NT2/D1 (cell line): ENCODE results near the gene OR9A2.

ENCODE experiments used
- DNase-seq: peaks from one replicate; pipeline ENCODE4 v3.0.0-alpha.2; 2011; ENCODE audit warnings: low read depth, low spot score
- H3K27me3 ChIP-seq: 2 replicates; pipeline ENCODE4 v1.6.0; 2011; ENCODE audit warnings: mild to moderate bottlenecking; ENCODE audit not compliant: insufficient read length, insufficient read depth
- H3K36me3 ChIP-seq: 2 replicates; pipeline ENCODE4 v1.6.1; 2011; ENCODE audit warnings: mild to moderate bottlenecking, low read length, mixed read lengths; ENCODE audit not compliant: insufficient read depth, insufficient read length
- H3K4me1 ChIP-seq: 2 replicates; pipeline ENCODE4 v1.5.1; 2011; ENCODE audit not compliant: insufficient read depth, insufficient read length
- H3K4me3 ChIP-seq: 2 replicates; pipeline ENCODE4 v1.5.1; 2011; ENCODE audit warnings: low read depth; ENCODE audit not compliant: insufficient read length
- H3K9ac ChIP-seq: 2 replicates; pipeline ENCODE4 v1.6.0; 2011; ENCODE audit warnings: low read depth; ENCODE audit not compliant: insufficient read length
- H3K9me3 ChIP-seq: 2 replicates; pipeline ENCODE4 v1.5.1; 2011; ENCODE audit warnings: mild to moderate bottlenecking, low read length; ENCODE audit not compliant: insufficient read depth
- SUZ12 ChIP-seq: IDR thresholded peaks from 2 replicates; pipeline ENCODE4 v1.6.1; 2011; ENCODE audit not compliant: insufficient read length, insufficient read depth; ENCODE audit errors: extremely low read depth
- YY1 ChIP-seq: IDR thresholded peaks from 2 replicates; pipeline ENCODE4 v1.6.1; 2011; ENCODE audit not compliant: insufficient read length, insufficient read depth
- ZNF274 ChIP-seq: IDR thresholded peaks from 2 replicates; pipeline ENCODE4 v1.6.1; 2011; ENCODE audit warnings: mild to moderate bottlenecking, low read depth, low read length

Gene OR9A2

DNA sequence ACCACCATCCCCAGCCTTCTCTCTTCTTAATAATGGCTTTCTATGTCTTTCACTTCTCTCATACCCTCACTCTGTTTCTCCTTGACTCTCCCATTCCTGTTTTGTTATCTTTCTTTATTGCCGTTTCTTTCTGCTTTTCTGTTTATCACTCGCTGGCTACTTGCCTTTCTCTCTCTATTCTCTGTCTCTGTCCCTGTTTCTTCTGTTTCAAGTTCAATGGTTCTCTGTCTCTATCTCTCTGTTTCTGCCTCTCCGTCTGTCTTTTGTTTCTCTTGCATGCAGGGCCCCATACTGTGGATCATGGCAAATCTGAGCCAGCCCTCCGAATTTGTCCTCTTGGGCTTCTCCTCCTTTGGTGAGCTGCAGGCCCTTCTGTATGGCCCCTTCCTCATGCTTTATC, 25.1 kb upstream of the OR9A2 start, which contains the start of gene OR6V1:
TSS of gene OR6V1 (plus strand) at position 301 of the 400 bp plus-strand sequence. CDS start at position 301, 0 bp downstream.
- no peaks in the 10 kb centered on the region for H3K36me3 ChIP-seq
- H3K9ac ChIP-seq: no peak within 1 kb of the TSS
- DNase-seq: no peak
- TF ChIP-seq SUZ12 (no peak), YY1 (no peak), ZNF274 (no peak)
- H3K27me3 ChIP-seq: no peaks in the 10 kb centered on the region
- no peak within 1 kb of the TSS for H3K4me3 ChIP-seq
- H3K4me1 ChIP-seq: no peaks in the 10 kb centered on the region
- H3K9me3 ChIP-seq: no peaks in the 10 kb centered on the region; the same call in 1 of the 2 replicates

DNA sequence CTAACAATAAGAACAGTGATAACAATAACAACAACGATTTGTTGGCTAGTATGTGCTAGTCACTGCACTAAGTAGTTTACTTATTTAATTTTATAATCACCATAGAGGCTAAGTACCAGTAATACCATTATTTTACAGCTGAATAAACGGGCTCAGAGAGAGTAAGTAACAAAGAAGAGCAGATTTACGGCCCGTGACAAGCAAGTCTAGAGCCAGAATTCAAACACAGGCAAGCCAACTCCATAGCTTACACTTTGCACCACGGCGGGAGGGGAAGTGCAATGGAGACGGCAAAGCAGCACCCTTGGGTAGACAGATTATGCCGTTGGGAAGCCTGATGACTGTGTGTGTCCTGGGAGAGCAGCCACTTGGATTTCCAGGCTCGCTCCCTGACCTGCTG, 24.0 kb upstream of the OR9A2 start:
- TF ChIP-seq ZNF274 (no peak), YY1 (no peak), SUZ12 (no peak)
- no peak for DNase-seq

GRCh38 chr7:143049362-143049761, 22.4 kb upstream of the OR9A2 start:
- DNase-seq: no peak
- H3K9ac ChIP-seq: no peak overlapping the region

More for the DNA sequence above, 24.0 kb upstream of the OR9A2 start:
- no peaks in the 10 kb centered on the region for H3K4me1 ChIP-seq
- no peaks in the 10 kb centered on the region for H3K36me3 ChIP-seq
- no peaks in the 10 kb centered on the region for H3K27me3 ChIP-seq
- H3K4me3 ChIP-seq: no peak overlapping the region
- no peak overlapping the region for H3K9ac ChIP-seq
- no peaks in the 10 kb centered on the region; the same call in 1 of the 2 replicates for H3K9me3 ChIP-seq

DNA sequence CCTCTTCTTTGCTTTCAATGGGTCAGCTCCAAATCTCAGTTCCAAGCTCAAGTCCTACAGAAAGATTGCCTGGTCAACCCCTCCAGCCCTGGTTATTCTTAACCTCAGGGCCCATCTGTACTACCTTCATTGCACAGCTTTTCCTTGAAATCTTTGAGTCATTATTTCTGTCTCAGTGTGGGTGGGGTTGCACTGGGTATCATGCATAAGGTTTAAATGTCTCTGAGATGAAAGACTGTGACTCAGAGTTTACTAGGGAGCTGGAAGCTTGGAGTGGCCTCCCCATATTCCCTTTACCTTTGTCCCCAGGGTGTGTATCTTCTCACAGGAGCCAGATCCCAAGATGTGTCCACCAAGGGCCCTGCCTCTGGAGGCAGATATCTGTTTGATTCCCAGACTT, 21.9 kb upstream of the OR9A2 start:
- Histone ChIP-seq H3K36me3 (no peaks in the 10 kb centered on the region), H3K9ac (no peak overlapping the region), H3K4me3 (no peak overlapping the region), H3K4me1 (no peaks in the 10 kb centered on the region), H3K27me3 (no peaks in the 10 kb centered on the region), H3K9me3 (no peaks in the 10 kb centered on the region)
- no peak for DNase-seq
- no peak for TF ChIP-seq SUZ12
- no peak for TF ChIP-seq ZNF274
- no peak for TF ChIP-seq YY1

More at GRCh38 chr7:143049362-143049761, 22.4 kb upstream of the OR9A2 start:
- TF ChIP-seq SUZ12: no peak
- TF ChIP-seq ZNF274: no peak
- TF ChIP-seq YY1: no peak
- H3K27me3 ChIP-seq: no peaks in the 10 kb centered on the region
- no peaks in the 10 kb centered on the region for H3K9me3 ChIP-seq
- H3K4me1 ChIP-seq: no peaks in the 10 kb centered on the region
- H3K36me3 ChIP-seq: no peaks in the 10 kb centered on the region
- no peak overlapping the region for H3K4me3 ChIP-seq

- H3K9ac ChIP-seq: no peak overlapping the region
- no peaks in the 10 kb centered on the region for H3K27me3 ChIP-seq
- H3K36me3 ChIP-seq: no peaks in the 10 kb centered on the region
- TF ChIP-seq SUZ12 (no peak), YY1 (no peak), ZNF274 (no peak)
- no peaks in the 10 kb centered on the region for H3K4me1 ChIP-seq
- no peaks in the 10 kb centered on the region for H3K9me3 ChIP-seq
- no peak for DNase-seq
- no peak overlapping the region for H3K4me3 ChIP-seq
Observed at GRCh38 chr7:143047326-143047725, 20.4 kb upstream of the OR9A2 start.

- no peak overlapping the region for H3K4me3 ChIP-seq
- H3K9me3 ChIP-seq: no peaks in the 10 kb centered on the region
- no peak overlapping the region for H3K9ac ChIP-seq
- no peaks in the 10 kb centered on the region for H3K4me1 ChIP-seq
- no peaks in the 10 kb centered on the region for H3K27me3 ChIP-seq
- DNase-seq: no peak
- H3K36me3 ChIP-seq: no peaks in the 10 kb centered on the region
- TF ChIP-seq YY1 (no peak), ZNF274 (no peak), SUZ12 (no peak)
Observed at GRCh38 chr7:143046426-143046851, 19.5 kb upstream of the OR9A2 start.

DNA sequence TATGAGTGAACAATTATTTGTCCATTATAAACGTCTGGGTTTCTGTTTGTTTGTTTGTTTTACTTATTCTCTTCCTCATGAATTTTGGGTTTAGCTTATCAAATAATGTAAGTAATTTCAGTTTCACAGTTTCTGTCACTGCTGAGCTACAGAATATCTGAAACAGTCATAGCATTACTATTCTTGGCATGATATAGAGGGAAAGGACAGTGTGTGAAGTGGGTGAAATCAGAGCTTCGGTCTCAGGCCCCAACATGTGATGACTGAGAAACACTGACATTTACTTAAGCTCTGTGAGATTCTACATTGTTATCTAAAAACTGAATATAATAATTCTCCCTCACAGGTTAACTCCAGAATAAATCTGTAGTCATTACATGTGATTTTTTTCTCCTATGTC, 16.5 kb upstream of the OR9A2 start:
- Histone ChIP-seq H3K36me3 (no peaks in the 10 kb centered on the region), H3K4me1 (no peaks in the 10 kb centered on the region), H3K9me3 (no peaks in the 10 kb centered on the region), H3K9ac (no peak overlapping the region), H3K27me3 (no peaks in the 10 kb centered on the region), H3K4me3 (no peak overlapping the region)
- DNase-seq: no peak
- TF ChIP-seq SUZ12 (no peak), ZNF274 (no peak), YY1 (no peak)
